Upper lobe of left lung (tissue), 6 donors: ENCODE data around the gene LACC1. TPM values are rescaled to one million over a fixed set of nuclear protein-coding genes. Genes with fewer than 3 reads are reported as not detected.

Experiments used
- ATAC-seq, 2 donors: fragments of 200-7000 bp; cut with Tn5 transposase; one replicate each; pipeline ENCODE4 v1.9.1; 2022; ENCODE audit warnings: mild to moderate bottlenecking in 2 of 2, moderate library complexity in 2 of 2; ENCODE audit not compliant: low FRiP score in 2 of 2
- DNase-seq, 2 donors: peaks; one replicate each; pipeline ENCODE4 v3.0.0-alpha.2; 2019 to 2020
- H3K27ac ChIP-seq, 4 donors: fragments of 200-600 bp; sonication (generic); one replicate each; pipeline ENCODE4 v1.5.1; 2016 to 2019
- H3K27me3 ChIP-seq, 4 donors: fragments of 200-600 bp; sonication (generic); one replicate each; pipeline ENCODE4 v1.5.1; 2017 to 2019
- H3K36me3 ChIP-seq, 4 donors: fragments of 200-600 bp; sonication (generic); one replicate each; pipeline ENCODE4 v1.5.1; 2016 to 2019
- H3K4me1 ChIP-seq, 4 donors: fragments of 200-600 bp; sonication (generic); one replicate each; pipeline ENCODE4 v1.5.1; 2018 to 2019
- H3K4me3 ChIP-seq, 4 donors: fragments of 200-600 bp; sonication (generic); one replicate each; pipeline ENCODE4 v1.5.1; 2017 to 2019; ENCODE audit warnings: mild to moderate bottlenecking in 2 of 4, moderate library complexity in 1 of 4
- H3K9me3 ChIP-seq, 4 donors: fragments of 200-600 bp; sonication (generic); one replicate each; pipeline ENCODE4 v1.5.1; 2018 to 2019
- CTCF ChIP-seq, 6 experiments: fragments of 450-650 bp in 4 of 6; fragments of 200-600 bp in 2 of 6; sonication (generic) in 2 of 6; IDR thresholded peaks; one replicate each; pipeline ENCODE4 v1.5.1; 2016 to 2019; ENCODE audit warnings: antibody characterized with exemption in 6 of 6
- EP300 ChIP-seq, 4 donors: sonication (generic); formaldehyde crosslinking; IDR thresholded peaks; one replicate each; pipeline ENCODE4 v1.5.1; 2017; ENCODE audit warnings: antibody characterized with exemption in 4 of 4, control low read depth in 2 of 4
- POLR2A ChIP-seq, 4 donors: fragments of 450-650 bp; IDR thresholded peaks; one replicate each; pipeline ENCODE4 v1.5.1; 2016 to 2017; ENCODE audit warnings: antibody characterized with exemption in 4 of 4, mild to moderate bottlenecking in 2 of 4
- POLR2AphosphoS5 ChIP-seq, 2 donors: sonication (generic); formaldehyde crosslinking; IDR thresholded peaks; one replicate each; pipeline ENCODE4 v1.5.1; 2017; ENCODE audit warnings: antibody characterized with exemption in 2 of 2
- WGBS, 2 donors: methylation state at CpG; one replicate each; pipeline ENCODE4 v1.1.5; 2017 to 2018; 5-methylcytosine and 5-hydroxymethylcytosine counted together
- total RNA-seq, 6 donors: library from RNA; depleted of rRNA in 4 of 6; stranded (reverse); fragments of >200 nt in 4 of 6; gene quantifications; one replicate each; pipeline versions ENCODE4 v1.1.0 to v1.2.1, GENCODE V29; 2016 to 2021
- donor health status: DM: no; HTN: no; CAD: no; lungs with moderate emphysema.
- donor health status: DM: no; HTN: yes; CAD: no; lungs with severe emphysema.

The LACC1 gene
- total RNA-seq, 6 donors from 2014 or later: 1.6 to 18.9 (median 13.8) TPM

DNA sequence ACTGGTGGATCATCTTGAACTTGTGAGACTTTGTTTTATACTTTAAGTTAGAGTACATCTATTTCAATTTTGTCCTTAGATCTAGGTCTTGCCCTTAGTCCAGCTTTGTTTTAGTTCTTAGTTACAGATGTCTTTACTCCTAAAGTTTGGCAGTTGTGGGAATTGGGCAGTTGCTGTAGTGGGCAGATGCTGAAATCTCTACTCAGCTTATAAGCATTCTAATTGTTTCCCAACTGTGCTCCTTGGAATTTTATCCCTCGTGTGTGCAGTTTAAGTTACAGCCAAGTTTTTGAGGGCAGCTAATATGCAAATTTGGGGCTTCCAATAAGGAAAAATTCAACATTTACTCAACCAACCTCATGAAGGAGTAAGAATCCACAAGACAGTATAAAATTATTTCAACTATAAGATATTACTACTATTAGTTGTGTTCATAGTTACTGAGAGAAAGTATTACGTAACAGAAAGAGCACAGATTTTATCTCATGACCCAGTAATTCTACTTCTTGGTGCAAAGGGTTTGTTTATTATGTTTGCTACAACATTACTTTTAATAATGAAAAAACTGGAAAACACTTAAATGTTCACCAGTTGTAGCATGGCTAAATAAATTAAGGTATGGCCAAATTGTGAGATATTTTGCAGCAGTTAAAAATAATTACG is 33.1 kb upstream of the LACC1 start:
- Histone ChIP-seq H3K4me1 (no peaks in the 10 kb centered on the region), H3K27me3 (no peaks in the 10 kb centered on the region), H3K4me3 (no peak overlapping the region), H3K36me3 (no peaks in the 10 kb centered on the region), H3K27ac (no peak overlapping the region), H3K9me3 (peaks cover 9 to 15% (median 11%) of the 10 kb centered on the region in 4 donors)
- ATAC-seq: no peak
- TF ChIP-seq POLR2A (IDR thresholded peaks at IDR 0.05) (no peak), POLR2AphosphoS5 (IDR thresholded peaks at IDR 0.05) (no peak), EP300 (IDR thresholded peaks at IDR 0.05) (no peak), CTCF (IDR thresholded peaks at IDR 0.05) (no peak)
- 87 to 88% methylated on average over 3 of the region's 3 CpGs for WGBS, 2 donors
- no peak for DNase-seq

DNA sequence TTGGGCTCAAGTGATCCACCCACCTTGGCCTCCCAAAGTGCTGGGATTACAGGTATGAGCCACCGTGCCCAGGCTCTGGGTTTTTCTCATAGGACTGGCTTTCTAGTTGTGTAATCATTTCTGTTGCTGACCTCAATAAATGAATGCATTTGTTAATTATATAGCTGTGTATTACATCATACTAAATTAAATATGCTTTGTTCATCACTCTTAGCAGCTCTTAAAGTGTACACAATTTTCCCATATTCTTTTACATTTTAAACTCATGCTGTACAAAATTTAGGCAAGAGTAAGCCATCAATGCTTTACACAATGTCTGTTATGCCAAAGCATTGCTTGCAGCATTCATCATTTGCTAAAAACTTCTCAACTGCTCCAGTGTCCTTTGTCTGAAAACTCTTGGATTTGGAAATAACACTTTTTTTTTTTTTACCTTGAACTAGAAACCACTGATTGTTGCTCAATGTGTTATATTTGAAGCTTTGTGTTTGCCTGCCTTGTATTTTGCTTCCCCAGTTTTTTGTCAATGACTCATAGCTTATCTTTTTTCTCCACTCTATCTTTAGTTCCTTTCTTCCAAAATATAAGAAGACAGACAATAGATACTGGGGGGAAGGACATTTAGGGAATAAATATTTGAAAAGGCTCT is 31.6 kb upstream of the LACC1 start:
- H3K27ac ChIP-seq: no peak overlapping the region
- ATAC-seq (peak in 1 of 2 donors; percentile 40), DNase-seq (no peak)
- H3K9me3 ChIP-seq: peaks cover 15 to 30% (median 22%) of the 10 kb centered on the region in 4 donors
- WGBS, 2 donors: 62 to 81% methylated on average over 1 of the region's 1 CpG
- H3K4me1 ChIP-seq: no peaks in the 10 kb centered on the region
- TF ChIP-seq POLR2A (IDR thresholded peaks at IDR 0.05): no peak
- TF ChIP-seq EP300 (IDR thresholded peaks at IDR 0.05): no peak
- TF ChIP-seq CTCF (IDR thresholded peaks at IDR 0.05): no peak
- TF ChIP-seq POLR2AphosphoS5 (IDR thresholded peaks at IDR 0.05): no peak
- no peak overlapping the region for H3K4me3 ChIP-seq
- H3K27me3 ChIP-seq: no peaks in the 10 kb centered on the region
- H3K36me3 ChIP-seq: no peaks in the 10 kb centered on the region

- Histone ChIP-seq H3K9me3 (peaks cover 21 to 45% (median 34%) of the 10 kb centered on the region in 4 donors), H3K27me3 (no peaks in the 10 kb centered on the region), H3K4me3 (no peak overlapping the region), H3K27ac (no peak overlapping the region), H3K36me3 (no peaks in the 10 kb centered on the region), H3K4me1 (no peaks in the 10 kb centered on the region)
- no peak for DNase-seq
- no peak for TF ChIP-seq CTCF (IDR thresholded peaks at IDR 0.05)
- TF ChIP-seq POLR2AphosphoS5 (IDR thresholded peaks at IDR 0.05): no peak
- TF ChIP-seq POLR2A (IDR thresholded peaks at IDR 0.05): no peak
- TF ChIP-seq EP300 (IDR thresholded peaks at IDR 0.05): no peak
- ATAC-seq: no peak
- WGBS, 2 donors: 91 to 100% methylated on average over 1 of the region's 1 CpG
Measured at GRCh38 chr13:43850873-43851272, 28.8 kb upstream of the LACC1 start.

- Histone ChIP-seq H3K4me3 (no peak overlapping the region), H3K27ac (no peak overlapping the region), H3K9me3 (peaks cover 21 to 45% (median 34%) of the 10 kb centered on the region in 4 donors), H3K4me1 (no peaks in the 10 kb centered on the region), H3K36me3 (no peaks in the 10 kb centered on the region), H3K27me3 (no peaks in the 10 kb centered on the region)
- WGBS, 2 donors: 93% methylated on average over 1 of the region's 1 CpG
- TF ChIP-seq POLR2AphosphoS5 (IDR thresholded peaks at IDR 0.05): no peak
- no peak for TF ChIP-seq EP300 (IDR thresholded peaks at IDR 0.05)
- no peak for TF ChIP-seq POLR2A (IDR thresholded peaks at IDR 0.05)
- TF ChIP-seq CTCF (IDR thresholded peaks at IDR 0.05): no peak
- no peak for DNase-seq
- no peak for ATAC-seq
Measured at GRCh38 chr13:43852923-43853404, 26.7 kb upstream of the LACC1 start.
